Left hindlimb (tissue), 1 donor: Measurements from ENCODE around the gene ESRRA.

Experiments used
- DNase-seq: peaks from one replicate; pipeline ENCODE4 v3.0.0-alpha.2; 2018

Gene ESRRA

GRCh38 chr11:64275031-64275800, 30.1 kb upstream of the ESRRA start:
- peak; percentile 24 for DNase-seq

GRCh38 chr11:64275841-64276240, 29.5 kb upstream of the ESRRA start:
- no peak for DNase-seq

GRCh38 chr11:64276653-64277431, 28.5 kb upstream of the ESRRA start:
- peak; percentile 22 for DNase-seq

DNA sequence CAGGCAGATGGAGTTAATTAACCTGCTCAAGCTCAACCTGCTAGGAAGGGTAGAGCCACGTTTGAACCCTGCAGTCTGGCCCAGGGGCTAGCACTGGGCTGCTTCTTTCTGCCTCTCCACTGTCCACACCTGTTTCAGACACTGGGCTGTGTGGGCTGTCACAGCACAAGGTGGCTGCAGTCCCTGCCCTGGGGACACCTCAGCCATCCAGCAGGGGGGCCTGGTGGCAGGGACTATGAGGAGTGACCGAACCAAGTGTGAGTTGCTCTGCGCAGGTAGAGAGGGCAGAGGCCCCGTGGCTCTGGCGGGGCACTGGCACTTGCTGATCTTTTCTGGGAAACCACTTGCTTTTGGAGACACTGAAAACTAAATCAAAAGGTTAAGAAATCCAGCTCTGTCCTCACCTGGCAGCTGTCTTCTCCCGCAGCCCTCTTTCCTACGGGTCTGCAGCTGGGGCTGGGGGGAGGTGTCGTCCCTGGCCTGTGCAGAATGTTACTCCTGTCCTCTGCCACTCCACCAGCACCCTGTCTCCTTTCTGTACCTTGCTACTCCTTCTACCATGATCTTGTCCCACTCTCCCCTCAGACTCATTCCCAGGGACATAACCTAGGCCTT, 26.6 kb upstream of the ESRRA start:
- DNase-seq = no peak

- DNase-seq = no peak
Observed at GRCh38 chr11:64281957-64282770, 23.2 kb upstream of the ESRRA start.

DNA sequence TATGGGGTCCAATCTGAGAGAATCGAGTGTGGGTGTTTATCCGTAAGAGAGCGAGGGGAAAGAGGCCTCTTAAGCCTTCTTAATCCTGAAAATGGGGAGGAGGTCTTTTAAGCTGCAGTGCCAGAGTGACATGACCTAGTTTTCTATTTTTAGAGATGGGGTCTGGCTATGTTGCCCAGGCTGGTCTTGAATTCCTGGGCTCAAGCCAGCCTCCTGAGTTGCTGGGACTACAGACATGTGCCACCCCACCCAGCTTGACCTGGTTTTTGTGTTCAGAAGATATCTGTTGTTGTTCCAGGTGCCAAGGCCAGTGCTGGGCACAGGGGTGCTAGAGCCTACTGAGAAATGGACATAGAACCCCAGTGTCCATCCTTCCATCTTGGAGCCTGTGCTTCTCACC, 22.2 kb upstream of the ESRRA start:
- DNase-seq = no peak

DNA sequence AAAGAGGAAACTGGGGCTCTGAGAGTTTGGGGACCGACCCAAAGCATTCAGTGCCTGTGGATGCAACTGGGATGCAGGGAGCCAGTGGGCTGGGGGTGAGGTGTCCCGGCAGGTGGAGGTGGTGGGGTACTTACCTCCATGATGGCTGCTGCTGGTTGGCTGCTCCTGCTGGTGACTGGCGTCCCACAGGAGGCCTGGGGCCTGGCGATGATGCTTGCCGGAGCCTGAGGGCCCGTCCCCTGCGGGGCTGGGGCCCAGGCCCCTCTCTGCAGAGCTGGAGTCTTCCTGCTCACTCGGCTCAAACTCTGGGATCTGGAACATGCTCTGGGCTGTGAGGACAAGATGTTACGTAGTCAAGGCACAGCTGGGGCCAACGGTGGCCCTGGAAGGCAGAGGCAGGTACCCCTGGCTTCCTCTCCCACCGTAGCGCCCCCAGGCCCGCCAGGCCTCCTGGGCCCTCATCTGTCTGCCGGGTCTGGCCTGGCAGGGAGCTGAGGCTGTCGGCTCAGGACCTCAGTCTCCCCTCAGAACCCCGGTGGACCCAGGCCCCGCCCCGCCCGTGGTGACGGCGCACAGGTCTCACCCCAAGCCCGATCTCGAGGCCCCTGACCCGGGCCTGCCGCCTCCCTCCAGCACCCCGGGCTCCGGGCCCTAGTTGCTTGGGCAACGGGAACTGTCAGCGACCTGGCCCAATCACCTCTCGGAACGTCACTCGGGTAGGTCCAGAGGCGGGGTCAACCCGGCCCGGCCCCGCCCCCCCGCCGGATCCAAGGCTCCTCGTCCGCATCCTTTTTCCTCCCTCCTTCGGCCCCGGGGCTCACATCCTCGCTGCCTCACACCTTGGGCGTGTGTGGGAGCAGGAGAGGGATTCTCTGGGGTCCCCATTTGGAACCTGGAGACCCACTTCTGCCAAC, 21.0 kb upstream of the ESRRA start, which contains the start of gene BAD:
Gene BAD (minus strand): TSS at position 618 of the 914 bp plus-strand sequence. CDS start 297 bp downstream, at position 321.
- DNase-seq = peak; percentile 96

- peak; percentile 91 for DNase-seq
Observed at GRCh38 chr11:64284962-64285884, 20.1 kb upstream of the ESRRA start, which contains the start of gene GPR137. Gene GPR137 (plus strand): TSS chr11:64285848. CDS start chr11:64286525, 677 bp downstream.

DNA sequence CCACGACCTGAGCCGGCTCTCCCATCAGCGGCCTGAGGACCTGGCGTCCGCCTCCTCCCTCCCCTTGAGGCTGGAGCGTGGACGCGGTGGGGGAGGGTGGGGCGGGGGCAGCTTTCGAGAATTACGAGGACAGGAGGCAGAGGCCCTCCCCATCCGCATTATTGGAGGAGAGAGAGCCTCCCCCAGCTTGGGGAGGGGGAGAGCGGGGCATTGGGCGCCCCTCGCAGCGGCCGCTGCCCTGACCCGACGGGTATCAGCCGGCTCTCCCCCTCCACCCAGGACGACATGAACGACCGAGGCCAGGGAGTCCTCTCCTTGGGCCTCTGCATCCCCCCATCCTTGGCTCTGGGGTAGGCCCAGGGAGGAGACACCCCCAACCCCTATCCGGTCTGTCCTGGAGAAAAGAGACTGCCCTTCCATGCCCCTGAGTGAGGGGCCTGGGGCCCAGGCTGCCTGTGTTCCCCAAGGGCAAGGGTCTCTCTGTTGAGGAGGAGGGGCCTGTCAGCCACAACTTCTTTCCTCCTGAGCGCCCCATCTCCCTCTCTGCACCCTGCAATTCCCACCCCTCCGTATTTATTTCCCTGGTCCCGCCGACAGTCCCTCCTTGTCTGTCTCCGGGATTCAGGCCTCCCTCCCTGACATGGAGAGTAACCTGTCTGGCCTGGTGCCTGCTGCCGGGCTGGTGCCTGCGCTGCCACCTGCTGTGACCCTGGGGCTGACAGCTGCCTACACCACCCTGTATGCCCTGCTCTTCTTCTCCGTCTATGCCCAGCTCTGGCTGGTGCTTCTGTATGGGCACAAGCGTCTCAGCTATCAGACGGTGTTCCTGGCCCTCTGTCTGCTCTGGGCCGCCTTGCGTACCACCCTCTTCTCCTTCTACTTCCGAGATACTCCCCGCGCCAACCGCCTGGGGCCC, 19.2 kb upstream of the ESRRA start:
- no peak for DNase-seq

GRCh38 chr11:64286801-64287159, 18.5 kb upstream of the ESRRA start:
- DNase-seq = no peak

DNA sequence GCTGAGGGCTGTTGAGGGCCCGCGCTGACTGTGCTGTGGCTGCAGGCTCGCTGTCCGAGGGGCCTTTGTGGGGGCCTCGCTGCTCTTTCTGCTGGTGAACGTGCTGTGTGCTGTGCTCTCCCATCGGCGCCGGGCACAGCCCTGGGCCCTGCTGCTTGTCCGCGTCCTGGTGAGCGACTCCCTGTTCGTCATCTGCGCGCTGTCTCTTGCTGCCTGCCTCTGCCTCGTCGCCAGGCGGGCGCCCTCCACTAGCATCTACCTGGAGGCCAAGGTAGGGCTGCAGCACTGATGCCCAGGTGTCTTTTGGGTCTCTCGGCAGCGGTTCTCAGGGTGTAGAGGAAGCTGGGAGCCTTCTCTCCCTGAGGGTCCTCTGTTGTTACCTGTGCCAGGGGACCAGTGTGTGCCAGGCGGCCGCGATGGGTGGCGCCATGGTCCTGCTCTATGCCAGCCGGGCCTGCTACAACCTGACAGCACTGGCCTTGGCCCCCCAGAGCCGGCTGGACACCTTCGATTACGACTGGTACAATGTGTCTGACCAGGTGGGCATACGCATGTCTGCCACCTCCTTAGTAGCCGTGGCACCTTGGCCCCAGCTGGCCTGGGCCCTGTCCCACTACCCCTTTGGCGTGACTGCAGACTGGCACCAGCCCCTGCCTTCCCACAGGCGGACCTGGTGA, 17.5 kb upstream of the ESRRA start:
- DNase-seq = no peak

GRCh38 chr11:64288353-64288750, 17.0 kb upstream of the ESRRA start:
- no peak for DNase-seq

DNA sequence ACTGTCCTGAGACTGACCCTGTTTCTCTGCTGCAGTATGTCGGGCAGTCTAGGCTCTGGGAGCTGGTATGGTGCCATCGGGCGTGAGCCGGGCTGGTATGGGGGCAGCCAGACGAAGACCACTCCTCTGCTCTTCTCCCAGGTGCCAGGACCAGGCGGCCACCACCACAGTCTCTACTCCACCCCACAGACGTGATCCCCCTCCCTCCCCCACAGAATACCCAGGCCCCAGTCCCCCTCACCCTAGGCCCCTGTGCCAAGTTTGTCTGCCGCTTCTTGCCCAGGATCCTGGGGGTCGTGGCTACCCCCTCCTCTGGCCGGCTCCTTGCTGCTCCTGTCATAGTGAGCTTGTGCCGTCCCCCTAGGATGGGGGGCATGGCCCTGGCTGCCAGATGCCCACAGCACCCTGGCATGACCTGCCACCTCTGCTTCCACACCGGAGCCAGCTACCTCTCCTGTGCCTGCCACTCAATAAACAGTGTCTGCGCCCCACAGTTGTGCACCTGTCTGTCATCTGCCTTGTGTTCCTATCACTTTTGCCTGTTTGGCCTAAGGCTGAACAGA, 16.2 kb upstream of the ESRRA start:
- no peak for DNase-seq

DNA sequence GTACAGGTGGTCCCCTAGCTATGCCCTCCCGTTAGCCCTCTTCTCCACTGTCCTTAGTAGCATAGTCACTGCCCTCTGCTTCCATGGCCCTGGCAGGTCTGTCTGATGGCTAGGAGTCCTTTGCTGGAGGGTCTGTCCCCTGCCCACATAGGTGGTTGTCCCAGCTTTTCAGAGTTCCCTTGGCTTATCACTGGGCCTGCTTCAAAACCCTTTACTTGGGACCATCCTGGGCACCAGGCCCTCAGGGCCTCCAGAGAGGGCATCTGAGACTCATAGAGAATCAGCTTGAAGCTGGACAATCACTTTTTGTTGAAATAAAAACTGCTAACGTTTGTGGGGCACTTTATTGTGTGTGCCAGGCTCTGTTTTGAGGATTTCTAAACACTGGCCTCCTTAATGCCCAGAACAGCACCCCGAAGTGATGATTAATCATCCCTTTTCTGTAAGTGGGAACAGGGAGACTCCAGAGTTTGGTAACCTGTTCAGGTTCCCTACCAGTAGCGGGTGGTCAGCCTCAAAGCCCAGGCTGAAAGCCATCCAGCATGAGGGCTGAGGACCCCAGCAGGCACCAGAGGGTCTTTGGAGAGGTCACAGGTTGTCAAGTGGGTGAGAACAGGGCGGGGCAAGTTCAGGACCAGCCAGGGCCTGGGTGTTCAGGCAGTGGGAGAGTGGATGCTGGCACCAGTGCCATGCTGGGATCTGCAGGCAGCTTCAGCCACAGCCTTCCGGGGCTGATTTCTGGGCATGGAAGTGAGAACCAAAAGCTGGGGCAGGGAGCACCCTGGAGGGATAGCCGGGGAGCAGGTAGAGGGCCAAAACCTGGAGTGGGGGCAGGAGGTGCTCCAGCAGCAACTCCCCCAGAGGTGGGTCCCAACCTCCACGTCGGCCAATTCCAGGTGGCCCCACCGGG, 14.7 kb upstream of the ESRRA start:
- DNase-seq = no peak

DNA sequence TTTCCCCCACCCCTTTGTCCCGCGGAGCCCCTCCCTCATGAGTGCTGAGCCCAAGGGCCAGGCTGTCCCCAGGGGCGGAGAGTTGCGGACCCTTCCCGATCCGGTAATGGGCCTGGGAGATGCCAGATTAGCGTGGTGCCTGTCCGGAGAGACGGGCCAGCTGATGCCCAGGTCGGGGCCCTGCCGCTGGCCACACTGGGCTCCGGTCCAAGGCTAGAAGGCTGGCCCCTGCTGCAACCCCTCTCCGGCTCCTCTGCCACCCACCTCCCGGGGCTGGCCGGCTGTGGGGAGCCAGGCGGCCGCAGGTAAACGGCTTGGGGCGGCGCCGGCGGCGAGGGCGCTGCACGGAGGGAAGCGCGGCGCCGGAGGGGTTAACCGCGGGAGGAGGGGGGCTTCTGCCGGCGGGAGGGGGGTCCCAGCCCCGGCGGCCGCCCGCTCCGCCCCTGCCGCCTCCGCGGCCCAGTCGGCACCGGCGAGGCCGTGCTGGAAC, 14.0 kb upstream of the ESRRA start, which contains the start of gene KCNK4:
Gene KCNK4 (plus strand): TSS at position 41 of the 490 bp plus-strand sequence. CDS start 1,717 bp downstream, outside the sequence.
- DNase-seq = no peak

DNA sequence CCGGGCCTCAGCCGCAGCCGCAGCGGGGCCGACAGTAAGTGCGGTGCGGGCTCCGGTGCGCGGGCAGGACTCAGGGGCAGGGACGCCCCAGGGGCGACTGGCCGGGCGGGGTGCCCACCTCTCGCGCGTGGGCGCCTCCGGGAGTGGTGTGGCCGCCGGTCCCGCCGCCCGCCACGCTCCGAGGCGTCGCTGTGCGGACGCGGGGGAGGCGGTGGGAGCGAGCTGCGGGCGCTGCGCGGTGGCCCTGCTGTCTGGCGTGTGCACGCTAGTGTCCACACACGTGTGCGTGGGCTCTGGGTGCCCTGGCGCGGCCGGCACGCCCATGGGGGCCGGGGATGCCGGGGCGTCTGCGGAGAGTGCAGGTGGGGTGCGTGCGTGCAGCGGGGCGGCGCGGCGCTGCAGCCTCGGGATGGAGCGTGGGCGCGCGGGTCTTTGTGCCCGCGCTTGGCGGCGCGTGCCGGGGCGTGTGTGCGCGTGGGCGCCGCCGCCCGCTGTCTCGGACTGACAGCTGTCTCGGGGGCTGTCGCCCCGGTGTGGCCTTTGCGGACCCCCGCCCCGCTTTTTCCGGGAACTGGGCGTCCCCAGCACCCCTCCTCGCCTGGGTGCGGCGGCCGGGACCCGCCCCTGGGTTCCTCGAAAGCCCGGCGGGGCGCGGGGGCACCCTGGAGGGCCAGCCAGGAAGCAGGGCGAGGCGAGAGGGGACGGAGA, 13.4 kb upstream of the ESRRA start:
- DNase-seq = no peak
